NCI-H2171 (cell line): ENCODE data around the gene OR10A6.

ENCODE experiments used
- DNase-seq: peaks from one replicate; lab custom pipeline; 2025; lab: John Stamatoyannopoulos, UW

OR10A6 gene

GRCh38 chr11:7931168-7931567 is at the start of gene OR10A6:
OR10A6 (minus strand) TSS chr11:7931268; CDS start chr11:7928662, 2,606 bp downstream.
- no peak for DNase-seq

DNA sequence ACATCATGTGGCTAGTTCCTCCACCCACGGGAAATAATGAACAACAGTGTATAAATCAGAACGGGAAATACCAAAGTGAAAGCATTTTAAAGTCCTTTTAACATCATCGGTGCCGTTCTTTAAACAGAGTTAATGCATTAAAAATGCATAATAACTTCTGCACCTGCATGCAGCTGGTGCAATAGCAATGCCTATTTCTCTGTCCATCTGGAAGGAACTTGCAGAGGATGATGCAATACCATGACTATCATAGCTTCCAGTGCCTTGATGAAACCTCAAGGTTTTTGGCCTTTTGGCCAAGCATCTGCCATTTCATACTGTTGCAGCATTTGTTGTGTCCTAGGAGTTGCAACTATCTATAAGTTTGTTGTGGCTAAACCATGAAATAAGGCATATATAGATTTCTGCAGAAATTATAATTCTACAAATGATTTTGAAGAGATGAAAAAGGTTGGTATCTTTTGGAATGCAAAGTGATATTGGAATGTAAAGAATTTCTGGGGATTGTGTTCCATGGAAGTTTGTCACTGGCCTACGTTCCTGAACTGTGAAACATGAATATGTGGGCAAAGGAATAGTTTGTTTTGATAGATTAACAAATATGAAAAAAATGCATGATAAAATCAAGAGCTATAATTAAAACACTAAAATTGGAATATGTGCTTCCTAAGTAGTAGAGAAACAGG is 46.3 kb upstream of the OR10A6 start:
- DNase-seq: no peak

DNA sequence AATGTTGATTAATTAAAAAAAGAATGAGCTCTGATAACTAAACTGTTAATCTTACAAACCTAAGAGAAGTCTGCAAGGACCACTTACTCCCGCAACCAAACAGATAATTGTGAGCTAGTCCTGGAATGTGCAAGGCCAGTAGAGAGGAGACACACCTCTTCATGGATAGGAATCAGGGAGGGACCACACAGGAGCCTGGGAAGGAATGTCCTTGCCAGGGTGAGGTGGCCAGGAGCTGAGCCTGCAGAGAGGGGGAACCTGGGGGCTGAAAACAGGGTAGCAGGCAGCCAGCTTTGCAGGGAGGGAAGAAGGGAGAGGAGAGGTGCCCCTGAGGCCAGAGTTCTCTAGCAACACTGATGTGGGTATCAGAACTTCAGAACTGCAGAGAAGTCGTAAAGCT is 43.6 kb upstream of the OR10A6 start:
- DNase-seq: no peak

DNA sequence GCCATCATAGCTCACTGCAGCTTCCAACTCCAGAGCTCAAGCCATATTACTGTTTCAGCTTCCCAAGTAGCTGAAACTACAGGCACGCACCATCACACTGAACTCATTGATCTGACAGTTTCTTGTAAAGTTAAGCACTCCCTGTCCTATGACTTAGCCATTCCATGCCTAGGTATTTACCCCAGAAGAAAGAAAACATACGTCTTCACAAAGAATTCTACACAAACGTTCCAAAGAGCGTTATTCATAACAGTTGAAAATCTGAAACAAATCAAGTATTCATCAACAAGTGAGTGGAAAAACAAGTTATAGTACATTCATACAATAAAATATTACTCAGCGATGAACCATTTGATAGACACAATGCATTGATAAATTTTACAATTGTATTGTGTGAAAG is 41.9 kb upstream of the OR10A6 start:
- no peak for DNase-seq

DNA sequence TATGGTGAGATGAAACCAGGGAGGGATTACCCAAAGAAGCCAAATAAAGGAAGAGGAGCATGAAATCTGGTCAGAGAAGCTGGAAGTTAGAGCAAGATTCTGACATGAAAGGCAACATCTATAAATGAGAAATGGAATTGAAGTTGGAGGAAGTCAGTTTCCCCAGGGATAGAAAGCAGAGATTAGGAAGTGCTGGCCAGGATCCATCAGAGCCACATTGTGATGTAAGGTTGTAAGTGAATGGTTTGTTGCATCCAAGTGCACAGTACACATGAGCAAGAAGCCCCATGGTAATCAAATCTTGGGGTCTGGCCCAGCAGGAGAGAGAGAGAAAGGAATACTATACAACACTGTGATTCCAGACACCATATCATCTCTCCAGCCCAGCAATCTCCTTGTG is 40.8 kb upstream of the OR10A6 start:
- no peak for DNase-seq

GRCh38 chr11:7969756-7970646 is 38.9 kb upstream of the OR10A6 start:
- DNase-seq: no peak

DNA sequence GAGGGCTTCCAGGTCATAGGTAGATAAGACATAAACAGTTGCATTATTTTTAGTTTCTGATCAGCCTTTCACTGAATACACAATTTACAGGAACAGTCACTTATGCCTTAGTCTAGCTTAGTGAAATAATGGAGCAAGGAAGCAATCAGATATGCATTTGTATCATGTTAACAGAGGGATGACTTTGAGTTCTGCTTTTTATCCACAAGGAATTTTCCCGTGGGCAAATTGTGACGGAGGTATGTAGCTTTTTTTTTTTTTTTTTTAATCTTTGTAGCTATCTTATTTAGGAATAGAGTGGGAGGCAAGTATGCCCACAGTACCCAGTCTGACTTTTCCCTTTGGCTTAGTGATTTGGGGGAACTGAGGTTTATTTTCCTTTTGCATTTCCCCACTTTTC is 37.6 kb upstream of the OR10A6 start:
- DNase-seq: no peak

DNA sequence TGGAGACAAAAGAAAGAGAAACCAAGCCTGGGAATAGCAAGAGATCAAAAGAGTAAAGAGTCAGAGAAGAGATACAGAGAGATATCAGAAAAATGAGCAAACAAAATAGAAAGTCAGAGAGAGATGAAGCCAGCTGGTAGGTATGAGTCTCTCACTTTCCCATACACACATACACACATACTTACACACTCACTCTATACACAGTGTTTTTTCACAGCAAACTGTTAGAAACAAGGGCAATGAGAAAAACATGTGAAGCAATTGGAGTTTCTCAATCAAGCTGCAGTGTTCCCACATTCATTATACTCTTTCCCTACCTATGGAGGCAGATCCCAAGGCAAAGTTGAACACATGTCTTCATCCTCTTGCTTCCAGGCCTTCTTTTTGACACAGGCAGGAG is 36.8 kb upstream of the OR10A6 start:
- DNase-seq: no peak

DNA sequence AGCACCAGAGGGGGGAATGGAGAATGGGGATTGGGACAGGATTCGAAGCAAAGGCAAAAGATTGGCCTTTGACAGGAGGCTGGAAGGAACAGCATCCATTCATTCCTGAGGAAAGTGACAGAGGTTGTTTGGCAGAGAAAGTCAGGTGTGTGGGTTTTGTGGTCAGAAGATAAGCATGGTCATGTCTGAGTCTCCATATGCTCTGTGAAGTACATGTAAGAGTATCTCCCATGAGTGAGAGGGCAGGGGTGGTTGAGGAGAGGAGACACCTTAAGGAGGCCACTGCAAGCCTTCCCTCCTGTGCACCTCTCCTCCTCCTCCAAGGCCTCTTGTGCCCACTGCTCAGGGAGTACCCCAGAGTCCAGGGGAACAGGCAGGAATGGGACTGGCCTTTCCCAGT is 36.0 kb upstream of the OR10A6 start:
- no peak for DNase-seq

DNA sequence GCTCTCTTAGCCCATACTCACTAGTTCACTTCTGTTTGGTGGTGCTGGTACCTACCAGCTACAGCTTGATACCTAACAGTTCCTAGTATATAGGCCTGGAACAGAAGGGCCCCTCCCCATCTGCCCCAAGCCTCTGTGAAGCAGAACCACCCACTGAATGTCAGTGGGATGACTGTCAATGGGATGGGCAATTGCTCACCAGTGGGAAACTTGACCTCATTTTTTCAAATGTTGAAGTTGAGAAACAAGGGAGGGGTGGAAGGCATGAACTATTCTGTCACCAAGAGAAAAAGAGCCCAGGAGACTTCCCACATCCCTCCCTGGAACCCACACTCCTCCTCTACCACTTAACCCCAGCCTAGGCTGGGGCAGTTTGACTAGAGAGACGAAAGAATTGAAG is 34.3 kb upstream of the OR10A6 start, which contains the start of gene NLRP10:
NLRP10 (minus strand) TSS at position 62 of the 400 bp plus-strand sequence. CDS start 1,952 bp downstream, outside the sequence.
- no peak for DNase-seq

DNA sequence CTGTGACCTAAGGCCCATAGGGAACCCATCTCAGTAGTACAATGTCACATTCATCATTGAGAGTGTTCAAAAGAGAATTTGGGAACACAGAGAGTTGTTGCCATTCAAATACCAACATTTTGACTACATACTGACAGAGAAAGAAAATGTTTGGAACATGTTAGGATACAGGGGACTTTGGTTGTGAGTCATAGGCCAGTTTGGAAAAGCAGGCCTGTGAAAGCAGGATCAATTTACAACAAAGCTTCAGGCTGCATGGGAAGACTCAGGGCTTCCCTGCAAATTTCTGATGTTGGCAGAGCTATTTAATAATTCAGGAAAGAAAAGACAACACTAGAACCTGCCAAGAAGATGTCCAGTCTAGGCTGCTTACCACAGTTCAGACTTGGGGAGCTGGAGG is 33.8 kb upstream of the OR10A6 start:
- no peak for DNase-seq

- DNase-seq: no peak
Observed at GRCh38 chr11:7964261-7964660, 33.2 kb upstream of the OR10A6 start.

- DNase-seq: no peak
Observed at GRCh38 chr11:7955191-7955590, 24.1 kb upstream of the OR10A6 start.

DNA sequence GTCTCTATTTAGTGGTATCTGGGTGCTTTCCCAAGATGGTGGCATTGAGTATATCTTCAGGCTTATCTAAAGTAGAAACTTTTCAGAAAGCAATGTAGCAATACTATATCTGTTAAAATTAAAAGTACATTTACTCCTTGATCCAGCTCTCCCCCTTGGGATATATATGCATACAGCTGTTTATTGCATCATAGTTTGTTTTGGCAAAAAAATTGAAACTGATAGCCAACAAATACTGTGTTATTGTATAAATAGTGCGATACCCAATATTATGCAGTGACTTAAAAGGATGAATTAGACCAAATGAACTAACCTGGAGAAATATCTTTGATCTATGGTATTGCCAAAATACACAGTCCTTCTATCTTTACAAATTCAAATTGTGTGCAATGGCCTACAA is 18.9 kb upstream of the OR10A6 start:
- DNase-seq: no peak

DNA sequence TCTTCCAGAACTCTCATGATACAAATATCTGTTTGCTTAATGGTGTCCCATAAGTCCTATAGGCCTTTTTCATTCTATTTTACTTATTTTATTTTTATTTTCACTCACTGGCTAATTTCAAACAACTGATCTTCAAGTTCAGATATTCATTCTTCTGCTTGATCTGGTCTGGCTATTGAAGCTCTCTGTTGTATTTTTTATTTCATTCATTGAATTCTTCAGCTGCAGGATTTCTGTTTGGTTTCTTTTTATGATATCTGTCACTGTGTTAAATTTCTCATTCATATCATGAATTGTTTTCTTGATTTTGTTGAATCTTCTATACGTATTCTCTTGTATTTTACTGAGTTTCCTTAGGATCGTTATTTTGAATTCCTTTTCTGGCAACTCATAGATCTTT is 13.1 kb upstream of the OR10A6 start:
- DNase-seq: no peak

GRCh38 chr11:7941608-7942007 is 10.5 kb upstream of the OR10A6 start, which contains the start of gene OR10A3:
OR10A3 (minus strand) TSS chr11:7941708; CDS start chr11:7939520, 2,188 bp downstream.
- DNase-seq: no peak

DNA sequence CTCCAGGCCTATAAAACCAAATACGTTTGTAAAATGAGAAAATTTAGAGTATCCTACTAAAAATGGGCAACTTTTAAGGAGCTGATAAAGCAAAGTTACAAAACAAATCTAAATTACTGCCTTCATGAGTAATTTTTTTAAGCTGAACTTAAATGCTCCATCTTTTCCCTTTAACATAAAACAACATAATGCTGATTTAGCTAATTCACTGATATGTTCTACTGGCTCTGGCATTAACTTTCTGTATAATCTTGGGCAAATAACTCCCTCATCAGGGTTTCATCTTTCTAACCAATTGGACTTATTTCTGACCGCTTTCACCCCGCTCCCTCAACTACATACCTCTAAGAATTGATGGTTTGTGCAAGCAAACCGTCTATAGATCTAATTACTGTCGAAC is 10.1 kb upstream of the OR10A6 start:
- DNase-seq: no peak

GRCh38 chr11:7936615-7937014 is 5.5 kb upstream of the OR10A6 start:
- no peak for DNase-seq

GRCh38 chr11:7927635-7928034 is 3.4 kb downstream of the OR10A6 start:
- no peak for DNase-seq

DNA sequence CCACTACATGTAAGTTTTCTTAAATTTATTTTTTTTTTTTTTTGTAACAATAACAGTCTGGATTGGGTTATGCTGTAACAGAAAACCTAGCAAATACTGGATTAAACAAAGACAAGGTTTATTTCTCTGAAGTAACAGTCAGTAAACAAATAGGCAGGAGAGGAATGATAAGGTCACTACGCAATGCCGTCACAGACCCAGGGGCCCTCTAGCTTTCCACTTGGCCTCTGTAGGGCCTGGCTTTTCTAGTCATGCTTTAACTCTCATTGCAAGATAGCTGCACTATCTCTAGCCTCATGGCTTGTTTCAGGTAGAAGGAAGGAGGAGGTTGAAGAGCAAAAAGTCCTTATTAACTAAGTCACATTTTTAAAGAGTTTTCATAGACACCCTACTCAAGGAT is 6.5 kb downstream of the OR10A6 start:
- DNase-seq: no peak

GRCh38 chr11:7918141-7918540 is 12.9 kb downstream of the OR10A6 start:
- DNase-seq: no peak

- no peak for DNase-seq
Observed at GRCh38 chr11:7911011-7911410, 20.1 kb downstream of the OR10A6 start.

- DNase-seq: no peak
Observed at GRCh38 chr11:7910286-7910788, 20.7 kb downstream of the OR10A6 start.
